K562 (cell line): ENCODE results near the gene NINJ2. TPM values are rescaled to one million over a fixed set of nuclear protein-coding genes. Genes with fewer than 3 reads are reported as not detected.

Experiments used
- BCOR ChIP-seq: fragments of 450-650 bp; IDR thresholded peaks from 2 replicates; pipeline ENCODE4 v1.6.1; 2016
- CC2D1A ChIP-seq: fragments of 450-650 bp; IDR thresholded peaks from 2 replicates; pipeline ENCODE4 v1.6.1; 2017; ENCODE audit warnings: mild to moderate bottlenecking
- CREM ChIP-seq: IDR thresholded peaks from 2 replicates; pipeline ENCODE4 v1.6.1; 2014; ENCODE audit warnings: antibody characterized with exemption, low read depth
- CSDE1 ChIP-seq, 2 experiments: fragments of 450-650 bp; IDR thresholded peaks; 2 replicates each; pipeline ENCODE4 v1.6.1; 2016; ENCODE audit warnings: mild to moderate bottlenecking in 1 of 2
- EP400 ChIP-seq: fragments of 450-650 bp; IDR thresholded peaks from 2 replicates; pipeline ENCODE4 v1.6.1; 2017; ENCODE audit warnings: antibody characterized with exemption, mild to moderate bottlenecking, moderate library complexity
- HMGN3 ChIP-seq: IDR thresholded peaks from 2 replicates; pipeline ENCODE4 v1.6.1; 2011; ENCODE audit warnings: borderline replicate concordance, low read depth, mild to moderate bottlenecking, mixed read lengths, low read length; ENCODE audit not compliant: insufficient read length; ENCODE audit errors: extremely low read depth
- HSF4 ChIP-seq: fragments of 250-450 bp; sonication (Bioruptor Pico); IDR thresholded peaks from 2 replicates; pipeline ENCODE4 v2.1.2; 2022; ENCODE audit warnings: mild to moderate bottlenecking, moderate library complexity, borderline replicate concordance
- MAX ChIP-seq: sonication (generic); formaldehyde crosslinking; IDR thresholded peaks from 2 replicates; pipeline ENCODE4 v1.9.0; 2022; ENCODE audit warnings: mild to moderate bottlenecking, missing genetic modification reagents
- NRF1 ChIP-seq, 2 experiments: fragments of 450-650 bp; IDR thresholded peaks in 1 of 2; conservative IDR thresholded peaks in 1 of 2; 2 replicates each; pipeline ENCODE4 v1.6.1; 2014; ENCODE audit warnings: mild to moderate bottlenecking in 2 of 2
- PHB ChIP-seq: fragments of 250-450 bp; sonication (Bioruptor Pico); IDR thresholded peaks from 2 replicates; pipeline ENCODE4 v1.5.0; 2021
- PHF20 ChIP-seq: fragments of 450-650 bp; IDR thresholded peaks from 2 replicates; pipeline ENCODE4 v1.6.1; 2018; ENCODE audit not compliant: partially characterized antibody
- RBFOX2 ChIP-seq: fragments of 200-400 bp; formaldehyde crosslinking; IDR thresholded peaks from 2 replicates; pipeline ENCODE4 v1.6.1; 2017; ENCODE audit warnings: low read depth, mild to moderate bottlenecking, low read length, moderate library complexity
- SREBF1 ChIP-seq: fragments of 150-350 bp; IDR thresholded peaks from 2 replicates; pipeline ENCODE4 v1.6.1; 2014; ENCODE audit warnings: antibody characterized with exemption, low read depth, low read length, borderline replicate concordance
- ZNF445 ChIP-seq: fragments of 250-450 bp; sonication (Bioruptor Pico); IDR thresholded peaks from 2 replicates; pipeline ENCODE4 v1.4.0; 2020; ENCODE audit warnings: low read depth, mild to moderate bottlenecking, moderate library complexity
- polyA plus RNA-seq, 8 experiments: library from polyadenylated mRNA; depleted of rRNA in 4 of 8; stranded (reverse) in 5 of 8; unstranded in 3 of 8; fragments of >200 nt; fragmentation: Nextera tagmentation in 2 of 8; fragmentation: Illumina TruSeq in 1 of 8; extraction: Ambion mirVana in 2 of 8; extraction: Trizol in 1 of 8; gene quantifications; 2 replicates each; pipeline versions ENCODE4 v1.2.1 to v1.2.3, GENCODE V29; 2011 to 2014; ENCODE audit warnings: inconsistent platforms in 1 of 8, missing spikeins in 1 of 8
- total RNA-seq, 7 experiments: library from RNA; depleted of rRNA in 6 of 7; stranded (reverse); fragments of >200 nt in 6 of 7; fragmentation: Illumina TruSeq in 2 of 7; extraction: Trizol in 2 of 7; gene quantifications; 2 replicates each; pipeline versions ENCODE4 v1.2.1 to v1.2.3, GENCODE V29; 2011 to 2021; ENCODE audit warnings: low replicate concordance in 1 of 7
- TF ChIP-seq, protein P1 (sequence below): fragments of 200-800 bp; sonication (Bioruptor generic); IDR thresholded peaks from 2 replicates; pipeline ENCODE4 v1.6.1; 2017; ENCODE audit warnings: missing genetic modification characterization, missing compliant biosample characterization
- TF ChIP-seq, protein P2 (sequence below), 3 experiments: IDR thresholded peaks in 2 of 3; conservative IDR thresholded peaks in 1 of 3; 2 replicates each; pipeline ENCODE4 v1.5.1; 2011 to 2012; ENCODE audit warnings: low read length in 3 of 3, mild to moderate bottlenecking in 3 of 3, control low read depth in 2 of 3, improper control_type of control experiment in 1 of 3, inconsistent platforms in 1 of 3, low read depth in 1 of 3, mixed read lengths in 1 of 3, moderate library complexity in 1 of 3; ENCODE audit not compliant: insufficient read depth in 2 of 3
- TF ChIP-seq, protein P3 (sequence below), 2 experiments: fragments of 250-450 bp in 1 of 2; fragments of 450-650 bp in 1 of 2; sonication (Bioruptor Pico) in 1 of 2; IDR thresholded peaks; 2 replicates each; pipeline versions ENCODE4 v1.6.1 to v1.8.0; 2016 to 2021; ENCODE audit warnings: mild to moderate bottlenecking in 2 of 2, moderate library complexity in 2 of 2, missing compliant biosample characterization in 1 of 2, missing genetic modification characterization in 1 of 2
- TF ChIP-seq, protein P4 (sequence below): fragments of 450-650 bp; formaldehyde crosslinking; IDR thresholded peaks from 2 replicates; pipeline ENCODE4 v1.4.0; 2020; ENCODE audit warnings: mild to moderate bottlenecking, moderate library complexity

The NINJ2 gene
- total and polyA plus RNA-seq, 9 of the 15 experiments (the other 6 are each of a cell fraction or from before 2014, with no cell fraction given): 2.6 to 16.0 (median 4.5) TPM

GRCh38 chr12:569803-570434 lies 93.3 kb downstream of the NINJ2 start (continued):
- TF ChIP-seq, protein P1, sequence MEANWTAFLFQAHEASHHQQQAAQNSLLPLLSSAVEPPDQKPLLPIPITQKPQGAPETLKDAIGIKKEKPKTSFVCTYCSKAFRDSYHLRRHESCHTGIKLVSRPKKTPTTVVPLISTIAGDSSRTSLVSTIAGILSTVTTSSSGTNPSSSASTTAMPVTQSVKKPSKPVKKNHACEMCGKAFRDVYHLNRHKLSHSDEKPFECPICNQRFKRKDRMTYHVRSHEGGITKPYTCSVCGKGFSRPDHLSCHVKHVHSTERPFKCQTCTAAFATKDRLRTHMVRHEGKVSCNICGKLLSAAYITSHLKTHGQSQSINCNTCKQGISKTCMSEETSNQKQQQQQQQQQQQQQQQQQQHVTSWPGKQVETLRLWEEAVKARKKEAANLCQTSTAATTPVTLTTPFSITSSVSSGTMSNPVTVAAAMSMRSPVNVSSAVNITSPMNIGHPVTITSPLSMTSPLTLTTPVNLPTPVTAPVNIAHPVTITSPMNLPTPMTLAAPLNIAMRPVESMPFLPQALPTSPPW (CRISPR knock-in tag): peak; percentile 72
- TF ChIP-seq BCOR: 0 out of 2 replicates have a peak, but pooled peaks have one; percentile 8
- TF ChIP-seq ZNF445 (CRISPR knock-in tag): no peak
- TF ChIP-seq MAX (CRISPR knock-in tag): peak; percentile 42; the same call in 1 of the 2 replicates
- TF ChIP-seq, protein P2, sequence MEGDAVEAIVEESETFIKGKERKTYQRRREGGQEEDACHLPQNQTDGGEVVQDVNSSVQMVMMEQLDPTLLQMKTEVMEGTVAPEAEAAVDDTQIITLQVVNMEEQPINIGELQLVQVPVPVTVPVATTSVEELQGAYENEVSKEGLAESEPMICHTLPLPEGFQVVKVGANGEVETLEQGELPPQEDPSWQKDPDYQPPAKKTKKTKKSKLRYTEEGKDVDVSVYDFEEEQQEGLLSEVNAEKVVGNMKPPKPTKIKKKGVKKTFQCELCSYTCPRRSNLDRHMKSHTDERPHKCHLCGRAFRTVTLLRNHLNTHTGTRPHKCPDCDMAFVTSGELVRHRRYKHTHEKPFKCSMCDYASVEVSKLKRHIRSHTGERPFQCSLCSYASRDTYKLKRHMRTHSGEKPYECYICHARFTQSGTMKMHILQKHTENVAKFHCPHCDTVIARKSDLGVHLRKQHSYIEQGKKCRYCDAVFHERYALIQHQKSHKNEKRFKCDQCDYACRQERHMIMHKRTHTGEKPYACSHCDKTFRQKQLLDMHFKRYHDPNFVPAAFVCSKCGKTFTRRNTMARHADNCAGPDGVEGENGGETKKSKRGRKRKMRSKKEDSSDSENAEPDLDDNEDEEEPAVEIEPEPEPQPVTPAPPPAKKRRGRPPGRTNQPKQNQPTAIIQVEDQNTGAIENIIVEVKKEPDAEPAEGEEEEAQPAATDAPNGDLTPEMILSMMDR (IDR thresholded peaks at IDR 0.05 in 2 of 3, conservative IDR thresholded peaks at IDR 0.05 in 1 of 3; ENCODE audit: insufficient read depth in 2 of 3, low read depth in 1 of 3, low read length in 3 of 3): peak; percentile 77 to 89 (median 82)
- no peak for TF ChIP-seq CSDE1 (IDR thresholded peaks at IDR 0.05)
- 0 out of 2 replicates have a peak, but pooled peaks have one; percentile 57 for TF ChIP-seq SREBF1
- no peak for TF ChIP-seq HSF4 (CRISPR knock-in tag)
- TF ChIP-seq PHF20: peak; percentile 25
- TF ChIP-seq NRF1 (conservative IDR thresholded peaks at IDR 0.05 in 1 of 2, IDR thresholded peaks at IDR 0.05 in 1 of 2): peak; percentile 32 to 34; a peak in 1 of 4 replicates
- no peak for TF ChIP-seq PHB (CRISPR knock-in tag)
- 0 out of 2 replicates have a peak, but pooled peaks have one; percentile 20 for TF ChIP-seq CREM
- peak; percentile 17; the same call in 1 of the 2 replicates for TF ChIP-seq CC2D1A
- peak; percentile 11 for TF ChIP-seq HMGN3
- TF ChIP-seq, protein P3, sequence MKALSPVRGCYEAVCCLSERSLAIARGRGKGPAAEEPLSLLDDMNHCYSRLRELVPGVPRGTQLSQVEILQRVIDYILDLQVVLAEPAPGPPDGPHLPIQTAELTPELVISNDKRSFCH (CRISPR knock-in tag; IDR thresholded peaks at IDR 0.05): no peak
- TF ChIP-seq, protein P3 (tag; IDR thresholded peaks at IDR 0.05): peak; percentile 24; the same call in 1 of the 2 replicates
- TF ChIP-seq EP400: peak; percentile 40
- TF ChIP-seq RBFOX2: peak; percentile 31; the same call in 1 of the 2 replicates
- TF ChIP-seq, protein P4, sequence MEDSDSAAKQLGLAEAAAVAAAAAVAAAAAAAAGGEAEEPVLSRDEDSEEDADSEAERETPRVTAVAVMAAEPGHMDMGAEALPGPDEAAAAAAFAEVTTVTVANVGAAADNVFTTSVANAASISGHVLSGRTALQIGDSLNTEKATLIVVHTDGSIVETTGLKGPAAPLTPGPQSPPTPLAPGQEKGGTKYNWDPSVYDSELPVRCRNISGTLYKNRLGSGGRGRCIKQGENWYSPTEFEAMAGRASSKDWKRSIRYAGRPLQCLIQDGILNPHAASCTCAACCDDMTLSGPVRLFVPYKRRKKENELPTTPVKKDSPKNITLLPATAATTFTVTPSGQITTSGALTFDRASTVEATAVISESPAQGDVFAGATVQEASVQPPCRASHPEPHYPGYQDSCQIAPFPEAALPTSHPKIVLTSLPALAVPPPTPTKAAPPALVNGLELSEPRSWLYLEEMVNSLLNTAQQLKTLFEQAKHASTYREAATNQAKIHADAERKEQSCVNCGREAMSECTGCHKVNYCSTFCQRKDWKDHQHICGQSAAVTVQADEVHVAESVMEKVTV (CRISPR knock-in tag): peak; percentile 81
